ENCODE data around the gene TNFRSF1B. TPM values are rescaled to one million over a fixed set of nuclear protein-coding genes. Genes with fewer than 3 reads are reported as not detected.

Gene TNFRSF1B
- total RNA-seq (10 to 100 TPM; 52.0 to 79.0 TPM), polyA plus RNA-seq (100 to 1,000 TPM in 1 of 2 donors, 10 to 100 TPM in 1; 15.4 to 246 TPM)
- long read RNA-seq, donor 1, partial matches to known transcripts = 5 of 5 reads
- long read RNA-seq, donor 1, other reads (novel, unspliced or antisense) = 0 of 5 reads
- long read RNA-seq, donor 2 = 0 reads
- long read RNA-seq, donor 3 = 0 reads
- long read RNA-seq, donor 4 = 0 reads
- long read RNA-seq, donor 5, partial matches to known transcripts = 5 of 7 reads
- long read RNA-seq, donor 5, other reads (novel, unspliced or antisense) = 0 of 7 reads

GRCh38 chr1:12166834-12167492, at the start of gene TNFRSF1B:
Gene TNFRSF1B, plus strand, starts transcription at chr1:12166991. Its CDS starts 101 bp downstream, at chr1:12167092.
- H3K27me3 ChIP-seq (ENCODE audit: control insufficient read depth in 3 of 3, insufficient read depth in 3 of 3, low read length in 2 of 3) = peaks cover 0 to 16% (median 0%) of the 10 kb centered on the region in 3 donors
- peaks cover 3 to 23% (median 12%) of the 10 kb centered on the region in 5 donors for H3K4me1 ChIP-seq (ENCODE audit: control insufficient read depth in 5 of 5, insufficient read depth in 5 of 5, low read length in 5 of 5)
- no peaks in the 10 kb centered on the region for H3K9me3 ChIP-seq (ENCODE audit: control insufficient read depth in 4 of 4, insufficient read depth in 3 of 4, low read length in 3 of 4)
- DNase-seq (peak; percentile 61 to 74 (median 64)), ATAC-seq (ENCODE audit: insufficient read depth, low FRiP score) (peak; percentile 79)
- peak within 1 kb of the TSS; percentile 75 to 80 for H3K27ac ChIP-seq (ENCODE audit: low read depth in 1 of 2, low read length in 1 of 2)
- WGBS, 2 donors = 0 to 1% methylated on average over 43 to 79 of the region's 79 CpGs
- no peaks in the 10 kb centered on the region for H3K36me3 ChIP-seq (ENCODE audit: control insufficient read depth in 4 of 4, insufficient read depth in 4 of 4, low read length in 4 of 4)
- peak within 1 kb of the TSS; percentile 60 for H3K4me3 ChIP-seq
- H3K9ac ChIP-seq (ENCODE audit: insufficient read depth in 1 of 2, low read length in 2 of 2) = peak within 1 kb of the TSS in 1 of 2 donors; percentile 71
- no peak for TF ChIP-seq CTCF (IDR thresholded peaks at IDR 0.05; ENCODE audit: control extremely low read depth, extremely low read depth)

- 63 to 80% methylated on average over 12 of the region's 12 CpGs for WGBS, 2 donors
- ATAC-seq (ENCODE audit: insufficient read depth, low FRiP score) (no peak), DNase-seq (peak in 2 of 3 donors; percentile 66 to 69)
- Histone ChIP-seq H3K36me3 (ENCODE audit: control insufficient read depth in 4 of 4, insufficient read depth in 4 of 4, low read length in 4 of 4) (no peaks in the 10 kb centered on the region), H3K27ac (ENCODE audit: low read depth in 1 of 2, low read length in 1 of 2) (no peak overlapping the region), H3K9me3 (ENCODE audit: control insufficient read depth in 4 of 4, insufficient read depth in 3 of 4, low read length in 3 of 4) (no peaks in the 10 kb centered on the region), H3K27me3 (ENCODE audit: control insufficient read depth in 3 of 3, insufficient read depth in 3 of 3, low read length in 2 of 3) (no peaks in the 10 kb centered on the region), H3K4me1 (ENCODE audit: control insufficient read depth in 5 of 5, insufficient read depth in 5 of 5, low read length in 5 of 5) (peaks cover 0 to 8% (median 4%) of the 10 kb centered on the region in 5 donors), H3K4me3 (no peak overlapping the region), H3K9ac (ENCODE audit: insufficient read depth in 1 of 2, low read length in 2 of 2) (no peak overlapping the region)
- no peak for TF ChIP-seq CTCF (IDR thresholded peaks at IDR 0.05; ENCODE audit: control extremely low read depth, extremely low read depth)
These were observed 45.4 kb upstream of the TNFRSF1B start for GRCh38 chr1:12121212-12122003.

- ATAC-seq (ENCODE audit: insufficient read depth, low FRiP score) (no peak), DNase-seq (no peak)
- TF ChIP-seq CTCF (IDR thresholded peaks at IDR 0.05; ENCODE audit: control extremely low read depth, extremely low read depth) = no peak
- no peak overlapping the region for H3K9ac ChIP-seq (ENCODE audit: insufficient read depth in 1 of 2, low read length in 2 of 2)
- no peaks in the 10 kb centered on the region for H3K9me3 ChIP-seq (ENCODE audit: control insufficient read depth in 4 of 4, insufficient read depth in 3 of 4, low read length in 3 of 4)
- no peaks in the 10 kb centered on the region for H3K36me3 ChIP-seq (ENCODE audit: control insufficient read depth in 4 of 4, insufficient read depth in 4 of 4, low read length in 4 of 4)
- WGBS, 2 donors = 71 to 85% methylated on average over 8 of the region's 8 CpGs
- no peaks in the 10 kb centered on the region for H3K27me3 ChIP-seq (ENCODE audit: control insufficient read depth in 3 of 3, insufficient read depth in 3 of 3, low read length in 2 of 3)
- no peak overlapping the region for H3K4me3 ChIP-seq
- H3K27ac ChIP-seq (ENCODE audit: low read depth in 1 of 2, low read length in 1 of 2) = no peak overlapping the region
- H3K4me1 ChIP-seq (ENCODE audit: control insufficient read depth in 5 of 5, insufficient read depth in 5 of 5, low read length in 5 of 5) = peaks cover 0 to 8% (median 4%) of the 10 kb centered on the region in 5 donors
These were observed 43.6 kb upstream of the TNFRSF1B start for GRCh38 chr1:12123172-12123571.
